CD4-positive, alpha-beta T cell (primary cell): ENCODE data around the gene STIMATE. TPM values are rescaled to one million over a fixed set of nuclear protein-coding genes. Genes with fewer than 3 reads are reported as not detected.

ENCODE experiments used
- ATAC-seq: fragments of 200-7000 bp; cut with Tn5 transposase; one replicate; pipeline ENCODE4 v1.10.0; 2022; ENCODE audit warnings: mild to moderate bottlenecking; ENCODE audit not compliant: poor library complexity
- CTCF ChIA-PET: fragments of 350-600 bp; sonication (Branson Sonifier 250); formaldehyde crosslinking; loops from one replicate; lab custom pipeline; 2021; ENCODE audit warnings: antibody characterized with exemption, inconsistent platforms; lab: Charles Lee
- POLR2A ChIA-PET: fragments of 350-600 bp; sonication (Branson Sonifier 250); formaldehyde crosslinking; loops from one replicate; lab custom pipeline; 2021; ENCODE audit warnings: antibody characterized with exemption, inconsistent platforms; lab: Charles Lee
- DNase-seq, 14 experiments: peaks; one replicate each; pipeline ENCODE4 v3.0.0-alpha.2; 2013 to 2020; ENCODE audit warnings: mixed read lengths in 2 of 14
- H3K27ac ChIP-seq, 2 donors: one replicate each; pipeline versions ENCODE4 v1.5.1 to v1.7.0; 2013; ENCODE audit warnings: low read length in 2 of 2, low read depth in 1 of 2, mild to moderate bottlenecking in 1 of 2
- H3K27me3 ChIP-seq, 2 experiments: 1 replicate in 1 of 2; 2 replicates in 1 of 2; pipeline versions ENCODE4 v1.6.1 to v1.7.0; 2013; ENCODE audit warnings: low read length in 2 of 2, control low read depth in 1 of 2, mild to moderate bottlenecking in 1 of 2, moderate library complexity in 1 of 2; ENCODE audit not compliant: insufficient read depth in 2 of 2, control insufficient read depth in 1 of 2
- H3K36me3 ChIP-seq: one replicate; pipeline ENCODE4 v1.6.1; 2013; ENCODE audit warnings: low read length, control low read depth; ENCODE audit not compliant: insufficient read depth
- H3K4me1 ChIP-seq: one replicate; pipeline ENCODE4 v1.6.1; 2013; ENCODE audit warnings: low read length, control low read depth; ENCODE audit not compliant: insufficient read depth
- H3K4me3 ChIP-seq: one replicate; pipeline ENCODE4 v1.5.1; 2013; ENCODE audit warnings: mild to moderate bottlenecking, low read length, moderate library complexity
- H3K9me3 ChIP-seq, 2 experiments: 1 replicate in 1 of 2; 2 replicates in 1 of 2; pipeline versions ENCODE4 v1.6.1 to v1.7.0; 2013; ENCODE audit warnings: low read length in 2 of 2, mild to moderate bottlenecking in 2 of 2, control low read depth in 1 of 2, moderate library complexity in 1 of 2; ENCODE audit not compliant: control insufficient read depth in 1 of 2, insufficient read depth in 1 of 2
- H3K27ac Mint-ChIP-seq: one replicate; pipeline ENCODE4 v1.8.0; 2020; ENCODE audit warnings: mixed read lengths
- H3K27me3 Mint-ChIP-seq: one replicate; pipeline ENCODE4 v1.8.0; 2021; ENCODE audit warnings: mixed read lengths
- H3K36me3 Mint-ChIP-seq: one replicate; pipeline ENCODE4 v1.8.0; 2021; ENCODE audit warnings: low read depth, mixed read lengths
- H3K4me1 Mint-ChIP-seq: one replicate; pipeline ENCODE4 v1.8.0; 2021; ENCODE audit warnings: low read depth, mixed read lengths
- H3K4me3 Mint-ChIP-seq: one replicate; pipeline ENCODE4 v1.8.0; 2020; ENCODE audit warnings: mild to moderate bottlenecking, mixed read lengths
- H3K9me3 Mint-ChIP-seq: one replicate; pipeline ENCODE4 v1.8.0; 2020; ENCODE audit warnings: mixed read lengths
- CTCF ChIP-seq: fragments of 200-600 bp; IDR thresholded peaks from one replicate; pipeline ENCODE4 v1.8.0; 2022; ENCODE audit warnings: antibody characterized with exemption, mild to moderate bottlenecking
- intact Hi-C, 2 experiments: fragments of 100-400 bp; cut with DNase I in 1 of 2; cut with micrococcal nuclease in 1 of 2; formaldehyde crosslinking; loops; one replicate each; pipeline versions ENCODE4 v1.15.1 to v1.9.0; 2023 to 2025; cut with DNase I, micrococcal nuclease
- total RNA-seq, 174 experiments: library from RNA in 2 of 174; stranded (reverse) in 2 of 174; gene quantifications; one replicate each; pipeline ENCODE4 v1.2.3 and lab custom pipeline; 2021 to 2026

Gene STIMATE
- total RNA-seq, 2 experiments from 2014 or later = 39.8 to 42.6 TPM

- intact Hi-C loops = no loop called here
- peaks cover 40% of the 10 kb centered on the region for H3K36me3 ChIP-seq
- H3K27me3 ChIP-seq = no peaks in the 10 kb centered on the region
- ChIA-PET POLR2A (no interaction called here), CTCF (no interaction called here)
- H3K27me3 Mint-ChIP-seq = no peaks in the 10 kb centered on the region
- H3K9me3 Mint-ChIP-seq = no peaks in the 10 kb centered on the region
- H3K9me3 ChIP-seq = no peaks in the 10 kb centered on the region
- ATAC-seq = no peak
- peaks cover 12% of the 10 kb centered on the region for H3K4me1 Mint-ChIP-seq
- peaks cover 81% of the 10 kb centered on the region for H3K36me3 Mint-ChIP-seq
- TF ChIP-seq CTCF = no peak
- no peak overlapping the region for H3K4me3 ChIP-seq
- no peaks in the 10 kb centered on the region for H3K4me1 ChIP-seq
- no peak overlapping the region for H3K27ac Mint-ChIP-seq
- DNase-seq = no peak
- no peak overlapping the region for H3K27ac ChIP-seq
- no peak overlapping the region for H3K4me3 Mint-ChIP-seq
Measured at GRCh38 chr3:52930748-52931147, 33.4 kb upstream of the STIMATE start.

DNA sequence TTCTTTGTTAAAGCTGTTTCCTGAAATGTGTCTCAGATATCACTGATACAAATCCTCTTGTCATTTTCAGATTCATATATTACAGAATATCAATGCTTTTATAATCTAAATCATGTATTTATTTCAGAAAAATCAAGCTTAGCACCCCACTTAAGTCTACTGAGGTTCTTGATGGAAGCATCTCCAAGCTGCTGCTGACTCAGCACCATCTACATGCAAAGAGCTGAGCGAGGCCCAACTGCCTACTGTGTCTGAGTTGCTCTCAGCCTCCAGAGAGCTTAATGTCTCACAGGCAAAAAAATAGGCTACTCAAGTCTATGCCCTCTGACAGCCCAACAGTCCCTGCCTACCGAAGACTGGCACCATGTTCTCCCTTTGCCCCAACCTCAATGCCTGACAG, 29.2 kb upstream of the STIMATE start:
- no peak for DNase-seq
- no peak overlapping the region for H3K27ac Mint-ChIP-seq
- no peak overlapping the region for H3K4me3 Mint-ChIP-seq
- no peaks in the 10 kb centered on the region for H3K4me1 ChIP-seq
- TF ChIP-seq CTCF = no peak
- no peaks in the 10 kb centered on the region for H3K9me3 ChIP-seq
- ChIA-PET POLR2A (no interaction called here), CTCF (no interaction called here)
- intact Hi-C loops = no loop called here
- H3K36me3 ChIP-seq = peaks cover 47% of the 10 kb centered on the region
- H3K27me3 ChIP-seq = no peaks in the 10 kb centered on the region
- H3K9me3 Mint-ChIP-seq = no peaks in the 10 kb centered on the region
- no peaks in the 10 kb centered on the region for H3K4me1 Mint-ChIP-seq
- no peak overlapping the region for H3K27ac ChIP-seq
- H3K4me3 ChIP-seq = no peak overlapping the region
- H3K36me3 Mint-ChIP-seq = peaks cover 93% of the 10 kb centered on the region
- no peak for ATAC-seq
- H3K27me3 Mint-ChIP-seq = no peaks in the 10 kb centered on the region

DNA sequence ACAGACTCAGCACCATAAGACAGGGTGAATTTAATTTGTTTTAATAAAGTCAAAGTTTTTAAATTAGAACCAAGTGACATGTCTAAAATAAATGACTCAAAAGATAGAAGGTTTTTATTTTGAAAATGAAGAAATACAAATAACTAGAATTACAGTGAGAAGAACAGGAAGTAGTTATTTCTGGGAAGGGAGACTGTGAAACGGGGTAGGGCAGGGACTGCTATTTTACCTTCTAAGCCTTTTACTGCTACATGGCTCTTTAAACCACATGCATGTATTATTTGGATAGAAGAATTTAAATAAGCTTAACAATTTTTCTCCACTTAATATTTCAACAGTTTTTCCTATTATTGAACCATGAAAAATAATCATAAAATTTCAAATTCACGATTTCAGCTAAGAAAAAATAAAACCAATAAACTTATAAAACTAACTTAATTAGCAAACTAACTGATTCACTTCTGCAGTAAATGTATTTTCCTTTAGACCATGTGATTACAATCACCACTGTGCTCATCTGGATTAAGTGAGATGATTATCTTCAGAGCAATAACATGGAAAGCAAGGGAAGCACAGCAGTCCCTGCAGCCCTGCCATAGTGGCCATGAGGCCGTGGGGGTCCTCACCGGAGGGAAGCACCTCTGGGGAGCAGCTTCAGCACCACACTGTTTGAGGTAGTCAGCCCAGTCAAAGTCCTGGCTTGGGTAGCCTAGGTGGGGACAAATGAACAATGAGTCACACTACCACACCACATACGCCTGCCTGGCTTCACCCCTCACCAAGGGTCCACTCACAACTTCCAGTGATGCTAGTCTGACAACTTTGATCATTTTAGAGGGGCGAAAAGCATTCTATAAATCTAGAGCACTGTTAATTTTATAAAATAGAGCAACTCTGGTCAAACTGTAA, 28.3 kb upstream of the STIMATE start:
- Mint-ChIP-seq H3K27ac (no peak overlapping the region), H3K36me3 (peaks cover 93% of the 10 kb centered on the region), H3K27me3 (no peaks in the 10 kb centered on the region), H3K4me3 (no peak overlapping the region), H3K4me1 (no peaks in the 10 kb centered on the region), H3K9me3 (no peaks in the 10 kb centered on the region)
- intact Hi-C loops = no loop called here
- H3K9me3 ChIP-seq = no peaks in the 10 kb centered on the region
- H3K27ac ChIP-seq = no peak overlapping the region
- no peak overlapping the region for H3K4me3 ChIP-seq
- H3K27me3 ChIP-seq = no peaks in the 10 kb centered on the region
- CTCF ChIA-PET = interaction anchor here (1.1 to 1.7 kb wide), 2 partner anchors 9 to 74 kb away, joined by 3 read pairs; no protein-coding TSS in a partner anchor
- DNase-seq (no peak), ATAC-seq (no peak)
- H3K36me3 ChIP-seq = peaks cover 53% of the 10 kb centered on the region
- POLR2A ChIA-PET = no interaction called here
- TF ChIP-seq CTCF = no peak
- H3K4me1 ChIP-seq = no peaks in the 10 kb centered on the region
